ENCODE data around the gene TREML1. TPM values are rescaled to one million over a fixed set of nuclear protein-coding genes. Genes with fewer than 3 reads are reported as not detected.

Gene TREML1
- total and polyA plus RNA-seq, 7 donors = 0.48 to 3.3 TPM; not detected in 5

DNA sequence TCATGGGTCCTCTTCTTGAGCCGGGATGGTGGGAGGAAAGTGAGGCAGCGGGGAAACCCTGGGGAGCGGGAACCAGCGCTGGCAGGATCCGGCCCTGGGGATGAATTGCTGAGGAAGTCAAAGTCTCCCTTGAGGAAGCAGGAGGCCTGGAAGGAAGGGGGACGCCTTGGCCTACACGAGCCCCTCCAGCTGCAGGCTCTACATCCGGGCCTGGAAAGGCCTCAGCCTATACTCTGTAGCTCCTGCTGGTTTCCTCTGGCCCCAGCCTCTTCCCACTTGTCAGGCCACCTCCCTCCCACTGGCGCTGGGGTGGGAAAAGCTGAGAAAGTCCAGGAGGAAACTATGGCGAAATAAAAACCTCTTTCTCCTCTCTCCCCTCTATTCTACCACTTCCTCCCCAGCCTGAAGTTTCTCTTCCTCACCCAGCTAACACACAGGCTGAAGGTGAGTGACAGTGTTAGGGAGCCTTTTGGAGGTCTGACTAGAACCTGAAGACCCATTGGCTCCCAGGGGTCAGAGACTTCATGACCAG, 31.9 kb upstream of the TREML1 start:
- H3K27me3 ChIP-seq = no peaks in the 10 kb centered on the region
- H3K4me3 ChIP-seq = no peak overlapping the region
- WGBS, 2 donors = 63 to 76% methylated on average over 10 of the region's 10 CpGs
- no peaks in the 10 kb centered on the region for H3K4me1 ChIP-seq
- H3K36me3 ChIP-seq = no peaks in the 10 kb centered on the region
- peaks cover 0 to 7% (median 2%) of the 10 kb centered on the region in 4 donors for H3K9me3 ChIP-seq
- no peak overlapping the region for H3K27ac ChIP-seq
- DNase-seq = no peak
- no peak for TF ChIP-seq POLR2A (IDR thresholded peaks at IDR 0.05)
- TF ChIP-seq POLR2AphosphoS5 (IDR thresholded peaks at IDR 0.05) = no peak
- TF ChIP-seq CTCF (IDR thresholded peaks at IDR 0.05) = no peak
- no peak for TF ChIP-seq EP300 (IDR thresholded peaks at IDR 0.05)
- intact Hi-C loops (cut with DNase I) = no loop called here

DNA sequence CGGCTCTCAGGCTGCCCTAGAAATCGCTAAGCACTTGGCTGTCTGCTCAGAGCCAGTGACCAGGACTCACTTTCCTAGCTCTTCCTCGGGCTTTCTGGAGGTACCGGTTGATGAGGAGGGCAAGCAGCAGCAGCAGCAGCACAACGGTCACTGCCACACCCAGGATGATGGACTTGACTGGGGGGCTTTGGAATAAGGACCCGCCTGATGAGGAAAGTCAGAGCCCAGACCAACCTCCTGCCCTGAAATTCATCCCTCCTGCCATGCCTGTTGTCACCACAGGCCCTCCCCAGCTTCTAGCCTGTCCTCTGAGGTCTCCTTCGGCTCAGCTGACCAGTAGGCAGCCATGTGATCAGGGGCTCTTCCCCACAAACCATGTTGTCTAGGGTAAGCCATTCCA, 30.6 kb upstream of the TREML1 start:
- WGBS, 2 donors = 74 to 86% methylated on average over 7 of the region's 7 CpGs
- Histone ChIP-seq H3K27ac (no peak overlapping the region), H3K4me3 (no peak overlapping the region), H3K4me1 (no peaks in the 10 kb centered on the region), H3K36me3 (no peaks in the 10 kb centered on the region), H3K27me3 (peaks cover 0 to 3% (median 0%) of the 10 kb centered on the region in 3 donors), H3K9me3 (peaks cover 0 to 2% (median under 1%) of the 10 kb centered on the region in 4 donors)
- no peak for DNase-seq
- intact Hi-C loops (cut with DNase I) = no loop called here
- TF ChIP-seq CTCF (IDR thresholded peaks at IDR 0.05) (no peak), EP300 (IDR thresholded peaks at IDR 0.05) (no peak), POLR2AphosphoS5 (IDR thresholded peaks at IDR 0.05) (no peak), POLR2A (IDR thresholded peaks at IDR 0.05) (no peak)

- peak overlapping the region in 1 of 4 donors; percentile 32 for H3K27ac ChIP-seq
- no peaks in the 10 kb centered on the region for H3K4me1 ChIP-seq
- no peak for DNase-seq
- WGBS, 2 donors = 60 to 75% methylated on average over 4 of the region's 4 CpGs
- peak in 1 of 4 donors; percentile 64 for TF ChIP-seq EP300 (IDR thresholded peaks at IDR 0.05)
- no peak for TF ChIP-seq POLR2A (IDR thresholded peaks at IDR 0.05)
- peak in 1 of 4 experiments; percentile 9 for TF ChIP-seq CTCF (IDR thresholded peaks at IDR 0.05)
- TF ChIP-seq POLR2AphosphoS5 (IDR thresholded peaks at IDR 0.05) = no peak
- no peak overlapping the region for H3K4me3 ChIP-seq
- H3K9me3 ChIP-seq = no peaks in the 10 kb centered on the region
- intact Hi-C loops (cut with DNase I) = no loop called here
- peaks cover 0 to 3% (median 0%) of the 10 kb centered on the region in 3 donors for H3K27me3 ChIP-seq
- H3K36me3 ChIP-seq = no peaks in the 10 kb centered on the region
Observed at GRCh38 chr6:41182069-41183034, 28.2 kb upstream of the TREML1 start.

DNA sequence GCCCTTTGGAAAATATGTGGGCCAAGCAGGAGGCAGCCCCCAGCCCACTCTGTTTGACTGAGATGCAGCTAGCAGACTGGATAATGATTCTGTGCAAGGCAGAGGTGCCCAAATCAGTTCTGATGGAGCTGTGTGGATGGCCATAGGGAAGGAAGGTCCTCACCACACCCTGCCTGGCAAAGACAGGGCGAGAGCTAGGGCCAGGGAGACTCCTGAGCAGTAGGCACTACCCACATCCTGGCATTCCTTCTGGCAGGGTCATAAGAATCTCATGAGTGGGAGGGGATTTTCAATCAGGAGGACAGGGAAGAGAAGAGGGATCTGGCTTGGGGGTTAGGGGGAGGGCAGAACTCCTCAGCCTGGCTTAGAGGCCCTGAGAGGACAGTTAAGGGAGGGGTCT, 27.4 kb upstream of the TREML1 start:
- Histone ChIP-seq H3K27me3 (peaks cover 0 to 3% (median 0%) of the 10 kb centered on the region in 3 donors), H3K4me3 (no peak overlapping the region), H3K27ac (no peak overlapping the region), H3K9me3 (no peaks in the 10 kb centered on the region), H3K36me3 (no peaks in the 10 kb centered on the region), H3K4me1 (no peaks in the 10 kb centered on the region)
- intact Hi-C loops (cut with DNase I) = no loop called here
- 26 to 61% methylated on average over 1 of the region's 1 CpG for WGBS, 2 donors
- no peak for TF ChIP-seq CTCF (IDR thresholded peaks at IDR 0.05)
- TF ChIP-seq EP300 (IDR thresholded peaks at IDR 0.05) = no peak
- TF ChIP-seq POLR2AphosphoS5 (IDR thresholded peaks at IDR 0.05) = no peak
- TF ChIP-seq POLR2A (IDR thresholded peaks at IDR 0.05) = no peak
- DNase-seq = no peak

Data from sigmoid colon (tissue), 7 donors.